Transverse colon (tissue), 4 donors: Measurements from ENCODE around the gene PSMG3.

Experiments
- EP300 ChIP-seq: sonication (generic); formaldehyde crosslinking; IDR thresholded peaks from one replicate; pipeline ENCODE4 v1.6.1; 2017; ENCODE audit warnings: antibody characterized with exemption, low read depth
- POLR2A ChIP-seq: fragments of 450-650 bp; IDR thresholded peaks from one replicate; pipeline ENCODE4 v1.6.1; 2016; ENCODE audit warnings: antibody characterized with exemption, mild to moderate bottlenecking, moderate library complexity
- POLR2AphosphoS5 ChIP-seq, 3 donors: sonication (generic); formaldehyde crosslinking; IDR thresholded peaks; one replicate each; pipeline ENCODE4 v1.6.1; 2016; ENCODE audit warnings: antibody characterized with exemption in 3 of 3
- TF ChIP-seq, protein P1 (sequence below), 5 experiments: fragments of 200-600 bp in 3 of 5; fragments of 450-650 bp in 2 of 5; sonication (generic) in 3 of 5; IDR thresholded peaks; 1 replicate in 2 of 5; 2 replicates in 3 of 5; pipeline ENCODE4 v1.5.1; 2016 to 2017; ENCODE audit warnings: antibody characterized with exemption in 5 of 5, inconsistent platforms in 3 of 5, mild to moderate bottlenecking in 2 of 5, moderate library complexity in 1 of 5

DNA sequence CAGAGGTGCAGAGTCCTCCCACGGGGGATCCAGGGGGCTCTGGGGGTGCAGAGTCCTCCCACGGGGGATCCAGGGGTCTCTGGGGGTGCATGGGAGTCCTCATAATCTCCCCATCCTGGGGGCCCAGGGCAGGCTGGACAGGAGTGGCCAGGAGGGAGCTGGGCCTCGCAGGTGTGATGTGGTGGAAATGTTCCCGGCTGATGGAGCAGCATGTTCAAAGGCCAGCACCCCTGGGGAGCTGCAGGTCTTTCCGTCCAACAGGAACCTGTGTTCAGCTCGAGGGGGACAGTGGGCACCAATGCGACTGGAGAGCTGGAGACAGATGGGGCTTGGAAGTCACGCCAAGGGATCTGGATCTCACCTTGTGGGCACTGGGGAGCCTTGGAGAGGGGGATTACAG, 38.5 kb upstream of the PSMG3 start:
- TF ChIP-seq EP300 (no peak), POLR2A (no peak), POLR2AphosphoS5 (IDR thresholded peaks at IDR 0.05) (no peak)
- TF ChIP-seq, protein P1, sequence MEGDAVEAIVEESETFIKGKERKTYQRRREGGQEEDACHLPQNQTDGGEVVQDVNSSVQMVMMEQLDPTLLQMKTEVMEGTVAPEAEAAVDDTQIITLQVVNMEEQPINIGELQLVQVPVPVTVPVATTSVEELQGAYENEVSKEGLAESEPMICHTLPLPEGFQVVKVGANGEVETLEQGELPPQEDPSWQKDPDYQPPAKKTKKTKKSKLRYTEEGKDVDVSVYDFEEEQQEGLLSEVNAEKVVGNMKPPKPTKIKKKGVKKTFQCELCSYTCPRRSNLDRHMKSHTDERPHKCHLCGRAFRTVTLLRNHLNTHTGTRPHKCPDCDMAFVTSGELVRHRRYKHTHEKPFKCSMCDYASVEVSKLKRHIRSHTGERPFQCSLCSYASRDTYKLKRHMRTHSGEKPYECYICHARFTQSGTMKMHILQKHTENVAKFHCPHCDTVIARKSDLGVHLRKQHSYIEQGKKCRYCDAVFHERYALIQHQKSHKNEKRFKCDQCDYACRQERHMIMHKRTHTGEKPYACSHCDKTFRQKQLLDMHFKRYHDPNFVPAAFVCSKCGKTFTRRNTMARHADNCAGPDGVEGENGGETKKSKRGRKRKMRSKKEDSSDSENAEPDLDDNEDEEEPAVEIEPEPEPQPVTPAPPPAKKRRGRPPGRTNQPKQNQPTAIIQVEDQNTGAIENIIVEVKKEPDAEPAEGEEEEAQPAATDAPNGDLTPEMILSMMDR (IDR thresholded peaks at IDR 0.05) = no peak
